HG03558 (cell line): Measurements from ENCODE around the gene MEGF9.
"Not testable (repeated sequence)": the region's sequence is repeated elsewhere in the genome, so short reads cannot be mapped to it uniquely, and the experiment has no call there.

Experiments used
- ATAC-seq: cut with Tn5 transposase; IDR thresholded peaks from one replicate; pipeline ENCODE4 v1.9.1; 2021; ENCODE audit warnings: moderate number of reproducible peaks; ENCODE audit not compliant: unreplicated experiment; ENCODE audit errors: extremely low read depth

The MEGF9 gene

GRCh38 chr9:120557205-120557604 lies 157.1 kb downstream of the MEGF9 start:
- no peak for ATAC-seq

GRCh38 chr9:120556775-120557174 lies 157.5 kb downstream of the MEGF9 start:
- no peak for ATAC-seq

- no peak for ATAC-seq
Observed at GRCh38 chr9:120555839-120556238, 158.4 kb downstream of the MEGF9 start.

- ATAC-seq, result not testable (repeated sequence)
Observed at GRCh38 chr9:120552210-120552704, 162.0 kb downstream of the MEGF9 start.
